Ramos (cell line): ENCODE data around the gene NWD2.
"Not testable (repeated sequence)": the region's sequence is repeated elsewhere in the genome, so short reads cannot be mapped to it uniquely, and the experiment has no call there.

ENCODE experiments used
- in situ Hi-C: fragments of 300-500 bp; cut with MboI; formaldehyde crosslinking; loops from one replicate; pipeline ENCODE4 v1.14.3; 2022; ENCODE audit warnings: low sequenced_read_pairs; ENCODE audit not compliant: unreplicated experiment

Gene NWD2

DNA sequence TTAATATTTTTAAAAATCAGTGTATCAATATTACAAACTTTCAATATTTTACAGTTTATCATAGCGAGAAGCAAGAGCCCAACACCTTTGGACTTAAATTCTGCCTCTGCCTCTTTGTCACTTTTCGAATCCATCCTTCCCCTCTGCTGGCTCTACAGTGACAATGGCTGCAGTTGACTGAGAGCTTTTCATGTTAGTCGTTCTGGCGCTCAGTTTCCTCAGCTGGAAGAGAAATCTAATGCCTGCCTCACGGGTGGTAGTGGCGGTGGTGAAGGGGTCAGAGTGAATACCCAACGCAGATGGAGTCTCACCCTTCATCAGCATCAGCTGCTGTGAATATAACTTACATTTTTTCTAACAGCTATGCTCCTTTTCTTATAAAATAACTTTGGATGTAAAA lies 144.8 kb downstream of the NWD2 start:
- in situ Hi-C loops: loop anchor here (25.0 kb wide), 1 partner anchor 1027 kb away; no protein-coding TSS in a partner anchor

DNA sequence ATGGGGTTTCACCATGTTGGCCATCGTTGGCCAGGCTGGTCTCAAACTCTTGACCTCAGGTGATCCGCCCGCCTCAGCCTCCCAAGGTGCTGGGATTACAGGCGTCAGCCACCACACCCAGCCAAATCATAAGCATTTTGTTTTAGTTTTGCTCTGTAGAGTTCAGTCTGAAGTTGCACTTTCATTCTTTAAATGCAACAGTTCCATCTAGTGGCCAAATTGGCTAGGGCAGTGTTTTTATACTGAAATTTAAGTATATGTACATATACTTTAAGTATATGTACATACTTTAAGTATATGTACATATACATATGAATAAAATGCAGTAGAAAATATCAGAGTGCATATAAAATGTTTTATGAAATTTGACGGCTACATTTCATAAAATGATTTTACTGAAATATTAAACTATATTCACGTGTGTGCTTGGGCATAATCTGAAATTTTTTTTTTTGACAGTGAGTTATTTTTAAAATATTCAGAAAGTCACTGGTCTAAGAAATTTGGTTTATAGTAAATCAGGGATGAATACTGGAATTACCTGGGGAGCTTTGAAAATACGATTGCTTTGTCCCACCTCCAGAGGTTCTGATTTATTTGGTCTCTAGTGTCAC lies 145.5 kb downstream of the NWD2 start:
- in situ Hi-C loops: loop anchor here (25.0 kb wide), 1 partner anchor 1028 kb away; no protein-coding TSS in a partner anchor

GRCh38 chr4:37392521-37393255 lies 148.1 kb downstream of the NWD2 start:
- in situ Hi-C loops: loop anchor here (25.0 kb wide), 1 partner anchor 1030 kb away; no protein-coding TSS in a partner anchor

GRCh38 chr4:37393321-37393720 lies 148.8 kb downstream of the NWD2 start:
- in situ Hi-C loops: loop anchor here (25.0 kb wide), 1 partner anchor 1031 kb away; no protein-coding TSS in a partner anchor

DNA sequence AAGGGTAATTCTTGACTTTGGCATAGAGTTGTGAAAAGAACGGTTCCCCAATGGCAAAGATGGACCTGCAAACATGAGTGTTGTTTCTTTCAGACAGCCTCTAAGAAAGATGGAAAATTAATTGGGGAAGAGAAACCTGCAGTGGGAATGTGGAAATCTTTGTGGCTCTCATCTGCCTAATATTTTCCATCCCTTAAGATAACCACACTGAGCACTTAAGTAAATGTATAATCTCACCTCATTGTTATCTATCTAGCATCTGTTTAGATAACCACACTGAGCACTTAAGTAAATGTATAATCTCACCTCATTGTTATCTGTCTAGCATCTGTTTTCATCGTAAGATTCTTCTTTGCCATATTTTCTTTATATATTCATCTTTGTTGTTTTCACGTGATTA lies 149.3 kb downstream of the NWD2 start:
- in situ Hi-C loops: loop anchor here (25.0 kb wide), 1 partner anchor 1032 kb away; no protein-coding TSS in a partner anchor

DNA sequence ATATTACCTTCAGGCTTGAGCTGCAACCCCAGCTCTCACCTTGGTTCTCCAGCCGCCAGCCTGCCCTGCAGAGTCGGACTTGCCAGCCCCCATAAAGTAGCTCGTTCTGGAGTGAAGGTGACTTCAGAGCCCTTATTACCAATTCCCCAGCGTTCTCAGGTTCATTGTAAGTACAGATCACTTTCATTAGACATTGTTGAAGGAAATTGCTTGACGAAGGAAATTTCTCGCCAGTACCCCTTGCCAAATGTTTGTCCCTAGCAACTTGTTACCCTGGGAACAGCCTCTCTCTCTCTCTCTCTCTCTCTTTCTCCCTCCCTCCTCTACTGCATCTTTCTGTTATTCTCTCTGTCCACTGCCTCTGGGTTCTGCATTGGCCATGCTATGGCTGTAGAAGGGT lies 153.0 kb downstream of the NWD2 start:
- in situ Hi-C loops: loop anchor here (25.0 kb wide), 1 partner anchor 1035 kb away; no protein-coding TSS in a partner anchor

DNA sequence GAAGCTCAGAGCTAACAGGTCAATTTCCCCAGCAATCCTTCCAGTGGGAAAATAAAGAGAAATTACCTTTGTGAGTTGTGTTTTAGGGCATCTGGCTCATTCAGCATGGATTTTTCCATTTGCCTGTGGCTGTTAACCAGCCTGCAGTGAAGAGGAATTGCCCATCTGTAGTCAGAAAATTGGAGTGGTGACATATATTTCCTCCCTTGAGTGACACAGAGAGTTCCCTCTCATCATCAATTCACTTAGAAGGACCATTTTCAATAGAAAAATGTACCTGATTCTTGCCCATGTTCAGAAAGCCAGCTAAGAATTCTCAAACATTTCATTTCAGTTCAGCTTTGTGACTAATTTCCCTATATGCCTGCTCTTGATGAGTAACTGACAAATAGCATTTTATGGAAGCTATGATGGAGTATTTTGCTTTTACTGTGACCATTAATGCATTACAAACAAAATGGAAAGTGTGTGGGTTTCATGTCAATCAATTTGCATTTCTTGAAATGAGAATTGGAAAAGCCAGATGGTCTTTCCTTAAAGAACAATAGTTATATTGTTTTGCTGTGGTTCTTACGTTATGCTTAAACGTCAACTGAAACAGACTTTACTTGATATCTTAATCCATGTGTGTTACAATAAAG lies 155.8 kb downstream of the NWD2 start:
- in situ Hi-C loops: no loop called here

GRCh38 chr4:37407938-37408826 lies 163.6 kb downstream of the NWD2 start:
- in situ Hi-C loops: not testable (repeated sequence)

DNA sequence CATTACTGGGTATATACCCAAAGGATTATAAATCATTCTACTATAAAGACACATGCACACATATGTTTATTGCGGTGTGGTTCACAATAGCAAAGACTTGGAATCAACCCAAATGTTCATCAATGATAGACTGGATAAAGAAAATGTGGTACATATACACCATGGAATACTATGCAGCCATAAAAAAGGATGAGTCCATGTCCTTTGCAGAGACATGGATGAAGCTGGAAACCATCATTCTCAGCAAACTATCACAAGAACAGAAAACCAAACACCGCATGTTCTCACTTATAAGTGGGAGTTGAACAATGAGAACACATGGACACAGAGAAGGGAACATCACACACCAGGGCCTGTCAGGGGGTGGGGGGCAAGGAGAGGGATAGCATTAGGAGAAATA lies 169.1 kb downstream of the NWD2 start:
- in situ Hi-C loops: not testable (repeated sequence)

DNA sequence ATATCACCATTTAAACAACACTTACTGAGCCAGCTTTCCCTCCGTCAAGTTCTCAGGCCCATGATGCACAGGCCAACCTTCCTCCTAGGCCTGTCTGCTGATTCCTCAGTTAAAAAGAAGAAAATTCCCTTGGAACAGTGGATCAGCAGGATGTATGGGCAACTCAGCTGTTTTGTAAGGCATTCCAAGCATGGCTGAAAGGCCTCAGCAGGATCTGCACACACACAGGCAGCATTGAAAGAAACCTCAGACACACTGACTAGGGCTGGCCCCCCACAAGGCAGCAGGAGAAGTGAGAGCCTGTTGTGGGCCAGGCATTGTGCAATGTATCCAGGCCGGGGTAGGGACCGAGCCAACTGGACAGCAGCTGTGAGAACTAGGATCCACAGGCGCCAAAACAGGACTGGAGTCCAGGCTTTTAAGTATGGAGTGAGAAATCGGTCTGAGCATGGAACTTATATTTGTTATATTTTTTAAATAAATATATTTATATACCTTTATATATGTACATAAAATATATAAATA lies 171.4 kb downstream of the NWD2 start:
- in situ Hi-C loops: no loop called here

GRCh38 chr4:37421614-37422013 lies 177.1 kb downstream of the NWD2 start:
- in situ Hi-C loops: no loop called here

DNA sequence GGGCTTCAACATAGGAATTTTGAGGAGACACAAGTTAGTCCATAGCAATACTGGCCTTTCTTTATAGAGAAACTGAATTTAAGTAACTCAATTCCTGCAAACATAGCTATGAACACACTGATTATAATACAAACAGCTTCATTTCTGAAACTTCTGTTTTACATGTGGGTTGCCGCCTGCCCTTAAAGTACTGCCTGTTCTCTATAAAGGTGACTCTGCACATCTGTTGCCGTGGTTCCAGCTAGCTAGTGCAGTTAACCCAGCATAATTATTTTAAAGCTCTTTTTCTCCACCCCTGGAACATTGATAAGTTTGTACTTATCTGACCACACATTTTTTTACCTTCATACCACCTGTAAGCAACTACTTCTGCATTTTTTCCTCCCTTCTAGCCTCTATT lies 177.6 kb downstream of the NWD2 start:
- in situ Hi-C loops: no loop called here

DNA sequence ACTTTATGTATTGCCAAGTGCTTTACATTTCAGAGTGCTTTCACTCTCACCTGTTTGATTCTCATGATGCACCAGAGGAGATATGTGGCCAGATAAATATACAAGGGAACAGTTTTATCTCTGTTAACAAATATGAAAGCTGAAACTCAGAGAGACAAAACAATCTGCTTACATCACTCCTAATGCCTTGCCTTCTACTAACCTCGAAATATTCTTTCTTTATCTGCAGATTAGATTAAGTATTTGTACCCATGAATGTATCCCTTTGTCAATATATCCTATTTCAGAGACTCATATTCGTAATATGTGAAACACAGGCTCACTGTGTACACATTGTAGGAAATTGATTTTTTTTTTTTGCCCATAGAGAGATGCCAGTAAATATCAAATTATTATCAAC lies 178.1 kb downstream of the NWD2 start:
- in situ Hi-C loops: no loop called here

- in situ Hi-C loops: no loop called here
These were observed 178.8 kb downstream of the NWD2 start for GRCh38 chr4:37423310-37423709.

DNA sequence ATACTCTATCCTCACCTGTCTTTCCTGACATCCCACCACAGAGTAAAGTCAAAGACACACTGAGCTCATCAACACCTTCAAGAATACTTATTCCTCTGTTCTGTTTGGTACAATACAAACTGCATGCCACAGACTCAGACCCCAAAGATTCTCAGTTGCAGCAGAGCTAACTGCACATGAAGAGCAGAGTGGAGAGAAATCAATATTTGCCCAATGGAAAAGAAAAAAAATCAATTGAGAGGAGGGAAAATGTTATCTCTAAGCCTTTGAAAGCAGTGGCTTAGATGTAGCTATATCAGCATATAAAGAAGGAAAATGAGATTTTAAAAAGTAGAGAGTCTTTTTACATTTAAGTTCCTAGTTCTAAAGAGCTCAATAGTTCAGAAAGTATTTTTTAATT lies 180.2 kb downstream of the NWD2 start:
- in situ Hi-C loops: no loop called here

DNA sequence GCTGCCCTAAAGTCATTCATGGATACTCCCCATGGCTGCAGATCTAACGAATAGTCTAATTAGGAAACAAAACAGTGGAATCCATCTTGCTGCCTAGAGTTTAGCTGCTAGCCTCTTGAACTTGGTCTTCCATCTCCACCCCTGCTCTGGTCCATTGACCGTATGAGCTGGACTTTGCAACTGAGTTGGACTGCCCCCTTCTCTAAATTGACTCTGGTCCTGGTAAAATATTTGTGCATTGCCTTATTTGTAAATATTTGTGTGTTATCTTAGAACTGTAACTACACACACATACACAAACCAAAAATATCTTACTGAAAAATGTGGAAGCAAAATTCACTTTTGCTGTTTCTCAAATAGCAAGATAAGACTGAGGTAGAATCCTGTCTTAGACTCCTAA lies 181.3 kb downstream of the NWD2 start:
- in situ Hi-C loops: no loop called here

DNA sequence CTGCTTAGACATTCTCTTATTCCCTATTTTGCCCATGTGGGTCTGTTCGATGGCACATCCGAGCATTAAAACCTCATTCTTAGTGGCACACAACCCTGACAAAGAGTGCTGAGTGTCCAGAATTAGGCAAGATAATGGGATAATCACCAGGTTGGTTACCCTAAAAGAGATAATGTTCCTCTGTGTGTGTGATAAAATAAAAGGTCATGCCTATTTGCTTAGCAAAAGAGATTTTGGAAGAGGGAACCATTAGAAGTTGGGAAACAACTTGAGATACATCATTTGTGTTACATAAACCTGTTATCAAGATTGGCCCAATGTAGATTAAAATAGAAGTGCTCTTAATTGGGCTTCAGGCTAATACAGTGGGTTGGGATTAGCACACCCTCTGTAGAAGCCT lies 182.7 kb downstream of the NWD2 start:
- in situ Hi-C loops: no loop called here

- in situ Hi-C loops: no loop called here
These were observed 185.4 kb downstream of the NWD2 start for GRCh38 chr4:37429906-37430305.

DNA sequence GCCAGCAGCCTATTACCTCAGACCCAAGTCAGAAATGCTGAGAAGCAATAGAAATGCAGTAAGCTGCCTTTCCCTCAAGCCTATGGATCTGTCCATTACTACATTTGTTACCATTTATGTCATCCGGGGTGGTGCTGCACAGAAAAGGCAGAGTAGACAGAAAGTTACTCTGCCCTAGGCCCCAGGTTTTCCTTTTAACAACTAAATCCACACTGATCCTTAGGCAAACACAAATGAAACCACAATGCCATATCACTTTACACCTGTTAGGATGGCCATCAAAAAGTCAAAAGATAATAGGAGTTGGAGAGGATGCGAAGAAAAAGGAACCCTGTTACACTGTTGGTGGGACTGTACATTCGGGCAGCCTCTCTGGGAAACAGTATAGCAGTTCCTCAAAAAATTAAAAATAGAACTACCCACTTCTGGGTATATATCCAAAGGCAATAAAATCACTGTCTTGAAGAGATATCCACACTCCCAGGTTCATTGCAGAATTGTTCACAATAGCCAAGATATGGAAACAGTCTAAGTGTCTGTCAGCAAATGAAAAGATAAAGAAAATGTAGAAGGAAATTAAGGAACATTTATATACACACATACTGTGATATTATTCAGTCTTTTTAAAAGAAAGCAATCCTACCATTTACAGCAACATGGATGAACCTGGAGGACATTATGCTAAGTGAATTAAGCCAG lies 186.3 kb downstream of the NWD2 start:
- in situ Hi-C loops: no loop called here

DNA sequence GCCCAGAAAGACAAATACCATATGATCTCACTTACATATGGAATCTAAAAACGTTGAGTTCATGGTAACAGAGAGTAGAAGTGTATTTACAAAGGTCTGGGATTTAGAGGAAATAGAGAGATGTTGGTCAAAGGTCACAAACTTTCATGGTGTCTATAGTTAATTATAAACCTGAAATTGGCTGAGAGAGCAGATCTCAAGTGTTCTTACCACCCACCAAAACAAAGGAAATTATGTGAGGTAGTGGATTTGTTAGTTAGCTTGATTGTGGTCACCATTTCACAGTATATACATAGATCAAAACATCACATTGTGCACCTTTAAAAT lies 186.8 kb downstream of the NWD2 start:
- in situ Hi-C loops: no loop called here
